Left lobe of liver (tissue), 2 donors: ENCODE data around the gene MKLN1. TPM values are rescaled to one million over a fixed set of nuclear protein-coding genes. Genes with fewer than 3 reads are reported as not detected.
A peak's percentile ranks its signal among the peaks of the same experiment; 100 is the strongest.

Source experiments
- ATAC-seq: fragments of 200-7000 bp; cut with Tn5 transposase; one replicate; pipeline ENCODE4 v1.9.1; 2020; ENCODE audit warnings: mild to moderate bottlenecking, moderate library complexity
- DNase-seq: peaks from one replicate; pipeline ENCODE4 v3.0.0-alpha.2; 2020; ENCODE audit warnings: low spot score
- total RNA-seq: library from RNA; stranded (reverse); gene quantifications from one replicate; pipeline ENCODE4 v1.2.1, GENCODE V29; 2021
- donor health status: DM: no; HTN: no; CAD: no; lungs with moderate emphysema.
- donor health status: DM: no; HTN: yes; CAD: no.

Gene MKLN1
- total RNA-seq, 1 donor from 2014 or later = 27.9 TPM

GRCh38 chr7:131346885-131347592 is 19.4 kb downstream of the MKLN1 start:
- peak; percentile 62 for ATAC-seq
- no peak for DNase-seq

GRCh38 chr7:131352032-131352431 is 24.4 kb downstream of the MKLN1 start:
- DNase-seq (no peak), ATAC-seq (no peak)

GRCh38 chr7:131354390-131354789 is 26.7 kb downstream of the MKLN1 start:
- ATAC-seq = no peak
- no peak for DNase-seq

- no peak for DNase-seq
- no peak for ATAC-seq
These were observed 28.5 kb downstream of the MKLN1 start for GRCh38 chr7:131355917-131356777.

GRCh38 chr7:131357282-131357880 is 29.7 kb downstream of the MKLN1 start:
- ATAC-seq (no peak), DNase-seq (no peak)

- DNase-seq = no peak
- no peak for ATAC-seq
These were observed 31.0 kb downstream of the MKLN1 start for GRCh38 chr7:131358636-131359035.

GRCh38 chr7:131359136-131359776 is 31.6 kb downstream of the MKLN1 start:
- no peak for ATAC-seq
- DNase-seq = no peak

GRCh38 chr7:131363719-131364118 is 36.0 kb downstream of the MKLN1 start:
- peak; percentile 43 for ATAC-seq
- DNase-seq = no peak

GRCh38 chr7:131364767-131365344 is 37.2 kb downstream of the MKLN1 start:
- DNase-seq (no peak), ATAC-seq (no peak)

GRCh38 chr7:131365838-131366237 is 38.2 kb downstream of the MKLN1 start:
- ATAC-seq (peak; percentile 55), DNase-seq (no peak)

GRCh38 chr7:131369354-131369753 is 41.7 kb downstream of the MKLN1 start:
- ATAC-seq (no peak), DNase-seq (no peak)

- DNase-seq = no peak
- no peak for ATAC-seq
These were observed 42.9 kb downstream of the MKLN1 start for GRCh38 chr7:131370523-131370968.

- DNase-seq (no peak), ATAC-seq (no peak)
These were observed 43.7 kb downstream of the MKLN1 start for GRCh38 chr7:131371411-131371810.

GRCh38 chr7:131372554-131372953 is 44.9 kb downstream of the MKLN1 start:
- ATAC-seq = no peak
- no peak for DNase-seq

GRCh38 chr7:131374821-131375220 is 47.1 kb downstream of the MKLN1 start:
- no peak for ATAC-seq

GRCh38 chr7:131381069-131381838 is 53.6 kb downstream of the MKLN1 start:
- ATAC-seq (no peak), DNase-seq (no peak)

More at GRCh38 chr7:131374821-131375220, 47.1 kb downstream of the MKLN1 start:
- DNase-seq = no peak

- no peak for ATAC-seq
These were observed 56.0 kb downstream of the MKLN1 start for GRCh38 chr7:131383417-131384285.

GRCh38 chr7:131384286-131384635 is 56.6 kb downstream of the MKLN1 start:
- ATAC-seq (no peak), DNase-seq (no peak)

More at GRCh38 chr7:131383417-131384285, 56.0 kb downstream of the MKLN1 start:
- no peak for DNase-seq

GRCh38 chr7:131385039-131385605 is 57.4 kb downstream of the MKLN1 start:
- DNase-seq (no peak), ATAC-seq (no peak)
